ENCODE measurements around the gene SMNDC1. TPM values are rescaled to one million over a fixed set of nuclear protein-coding genes. Genes with fewer than 3 reads are reported as not detected.
A peak's percentile ranks its signal among the peaks of the same experiment; 100 is the strongest.

The SMNDC1 gene
- total RNA-seq (10 to 100 TPM; 13.3 to 19.7 (median 14.7) TPM), polyA plus RNA-seq (10 to 100 TPM; 10.2 to 13.2 (median 11.9) TPM)

GRCh38 chr10:110304780-110305421, at the start of gene SMNDC1:
Gene SMNDC1 (minus strand): TSS chr10:110304920. CDS start chr10:110303587, 1,333 bp downstream.
- no peaks in the 10 kb centered on the region for H3K27me3 ChIP-seq
- peak within 1 kb of the TSS; percentile 79 to 97 (median 94) for H3K4me3 ChIP-seq
- H3K36me3 ChIP-seq: peaks cover 0 to 33% (median 13%) of the 10 kb centered on the region in 4 donors
- H3K27ac ChIP-seq: peak within 1 kb of the TSS; percentile 94 to 97 (median 96)
- H3K9me3 ChIP-seq: no peaks in the 10 kb centered on the region
- no peak for TF ChIP-seq CTCF (IDR thresholded peaks at IDR 0.05)
- TF ChIP-seq POLR2A (IDR thresholded peaks at IDR 0.05): peak; percentile 65 to 78
- peak in 1 of 4 donors; percentile 45 for TF ChIP-seq EP300 (IDR thresholded peaks at IDR 0.05)
- TF ChIP-seq POLR2AphosphoS5 (IDR thresholded peaks at IDR 0.05): peak; percentile 88 to 96 (median 94)
- peak; percentile 99 for DNase-seq
- intact Hi-C loops (cut with DNase I): loop anchor here (1.0 kb wide), 1 partner anchor 192 kb away; the partner anchor contains the start of gene DUSP5
- WGBS, 2 donors: 0 to 1% methylated on average over 42 of the region's 42 CpGs
- peaks cover 0 to 47% (median 39%) of the 10 kb centered on the region in 4 donors for H3K4me1 ChIP-seq

DNA sequence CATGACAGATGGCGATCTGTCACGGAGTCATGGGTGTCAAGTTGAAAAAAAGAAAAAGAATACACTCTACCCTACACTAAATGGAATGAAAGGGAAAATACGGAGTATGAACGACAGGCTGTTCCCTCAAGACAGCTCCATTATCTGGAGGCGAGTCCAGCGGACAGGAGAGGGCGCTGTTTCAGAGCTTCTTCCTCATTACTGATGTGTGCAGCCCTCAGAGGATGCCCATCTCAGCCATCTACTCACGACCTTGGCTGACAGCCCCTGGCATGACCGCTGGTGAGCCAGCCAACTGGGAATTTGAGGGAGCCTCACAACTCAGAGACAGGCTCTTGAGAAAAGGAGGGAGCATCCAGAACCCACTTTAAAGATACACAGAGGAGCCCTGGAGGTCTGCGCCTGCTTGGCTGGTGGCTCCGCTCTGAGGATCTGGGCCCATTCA, 49.6 kb upstream of the SMNDC1 start:
- Histone ChIP-seq H3K36me3 (no peaks in the 10 kb centered on the region), H3K4me1 (peaks cover 0 to 58% (median 45%) of the 10 kb centered on the region in 4 donors), H3K9me3 (no peaks in the 10 kb centered on the region), H3K4me3 (no peak overlapping the region), H3K27ac (peak overlapping the region in 2 of 4 donors; percentile 49 to 68), H3K27me3 (no peaks in the 10 kb centered on the region)
- WGBS, 2 donors: 23 to 31% methylated on average over 11 of the region's 11 CpGs
- intact Hi-C loops (cut with DNase I): loop anchor here (1.0 to 5.0 kb wide), 3 partner anchors 42 to 193 kb away; partner anchors contain the start of gene DUSP5
- DNase-seq: peak; percentile 81
- TF ChIP-seq POLR2AphosphoS5 (IDR thresholded peaks at IDR 0.05) (peak in 1 of 4 donors; percentile 32), CTCF (IDR thresholded peaks at IDR 0.05) (peak; percentile 30 to 67 (median 56)), POLR2A (IDR thresholded peaks at IDR 0.05) (no peak)

GRCh38 chr10:110353244-110354119, 48.8 kb upstream of the SMNDC1 start:
- DNase-seq: no peak
- peak in 1 of 4 donors; percentile 59 for TF ChIP-seq POLR2AphosphoS5 (IDR thresholded peaks at IDR 0.05)
- TF ChIP-seq POLR2A (IDR thresholded peaks at IDR 0.05): no peak
- 22 to 41% methylated on average over 14 of the region's 14 CpGs for WGBS, 2 donors
- Histone ChIP-seq H3K9me3 (no peaks in the 10 kb centered on the region), H3K36me3 (no peaks in the 10 kb centered on the region), H3K4me3 (no peak overlapping the region), H3K4me1 (peaks cover 0 to 50% (median 38%) of the 10 kb centered on the region in 4 donors), H3K27me3 (no peaks in the 10 kb centered on the region), H3K27ac (peak overlapping the region; percentile 17 to 68 (median 34))
- intact Hi-C loops (cut with DNase I): loop anchor here (1.0 to 5.0 kb wide), 3 partner anchors 41 to 194 kb away; partner anchors contain the start of gene DUSP5

DNA sequence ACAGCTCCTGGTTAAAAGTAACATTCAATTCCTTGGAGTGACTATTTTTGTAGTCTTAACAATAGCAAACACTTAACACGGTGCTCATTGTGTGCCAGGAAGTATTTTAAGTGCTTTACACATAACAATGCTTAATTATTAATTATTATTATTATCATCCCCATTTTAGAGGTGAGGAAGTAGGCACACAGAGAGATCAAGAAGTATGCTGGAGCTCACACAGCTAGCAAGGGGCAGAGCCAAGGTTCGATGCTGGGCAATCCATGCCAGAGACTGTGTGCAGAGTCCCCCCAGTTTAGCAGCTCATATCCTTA, 48.2 kb upstream of the SMNDC1 start:
- H3K27me3 ChIP-seq: no peaks in the 10 kb centered on the region
- WGBS, 2 donors: 33 to 61% methylated on average over 2 of the region's 2 CpGs
- intact Hi-C loops (cut with DNase I): loop anchor here (5.0 kb wide), 1 partner anchor 41 kb away; no protein-coding TSS in a partner anchor
- no peak overlapping the region for H3K4me3 ChIP-seq
- H3K4me1 ChIP-seq: peaks cover 0 to 44% (median 35%) of the 10 kb centered on the region in 4 donors
- H3K36me3 ChIP-seq: no peaks in the 10 kb centered on the region
- H3K9me3 ChIP-seq: no peaks in the 10 kb centered on the region
- TF ChIP-seq POLR2AphosphoS5 (IDR thresholded peaks at IDR 0.05) (no peak), EP300 (IDR thresholded peaks at IDR 0.05) (no peak)
- no peak for DNase-seq
- peak overlapping the region in 3 of 4 donors; percentile 17 to 68 (median 49) for H3K27ac ChIP-seq

- H3K9me3 ChIP-seq: no peaks in the 10 kb centered on the region
- no peak overlapping the region for H3K27ac ChIP-seq
- no peak overlapping the region for H3K4me3 ChIP-seq
- H3K4me1 ChIP-seq: peaks cover 0 to 27% (median 22%) of the 10 kb centered on the region in 4 donors
- TF ChIP-seq POLR2AphosphoS5 (IDR thresholded peaks at IDR 0.05): no peak
- TF ChIP-seq POLR2A (IDR thresholded peaks at IDR 0.05): no peak
- TF ChIP-seq CTCF (IDR thresholded peaks at IDR 0.05): no peak
- TF ChIP-seq EP300 (IDR thresholded peaks at IDR 0.05): no peak
- intact Hi-C loops (cut with DNase I): loop anchor here (5.0 kb wide), 1 partner anchor 39 kb away; no protein-coding TSS in a partner anchor
- no peak for DNase-seq
- no peaks in the 10 kb centered on the region for H3K36me3 ChIP-seq
- no peaks in the 10 kb centered on the region for H3K27me3 ChIP-seq
- WGBS, 2 donors: 96 to 97% methylated on average over 2 of the region's 2 CpGs
Measured at GRCh38 chr10:110350812-110351211, 46.1 kb upstream of the SMNDC1 start.
